Measurements from ENCODE around the gene MCEMP1.

DNA sequence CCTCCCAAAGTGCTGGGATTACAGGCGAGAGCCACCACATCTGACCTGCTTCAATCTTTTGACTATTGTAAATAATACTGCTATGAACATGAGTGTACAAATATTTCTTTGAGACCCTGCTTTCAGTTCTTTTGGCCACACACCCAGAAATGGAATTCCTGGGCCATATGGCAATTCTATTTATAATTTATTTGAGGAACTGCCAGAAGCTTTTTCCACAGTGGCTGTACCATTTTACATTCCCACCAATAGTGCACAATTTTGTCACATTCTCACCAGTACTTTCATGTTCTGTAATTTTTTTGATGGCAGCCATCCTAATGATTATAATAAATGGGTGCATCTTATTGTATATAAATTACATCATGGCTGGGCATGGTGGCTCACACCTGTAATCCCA is 38.8 kb downstream of the MCEMP1 start:
- TF ChIP-seq, protein P1, sequence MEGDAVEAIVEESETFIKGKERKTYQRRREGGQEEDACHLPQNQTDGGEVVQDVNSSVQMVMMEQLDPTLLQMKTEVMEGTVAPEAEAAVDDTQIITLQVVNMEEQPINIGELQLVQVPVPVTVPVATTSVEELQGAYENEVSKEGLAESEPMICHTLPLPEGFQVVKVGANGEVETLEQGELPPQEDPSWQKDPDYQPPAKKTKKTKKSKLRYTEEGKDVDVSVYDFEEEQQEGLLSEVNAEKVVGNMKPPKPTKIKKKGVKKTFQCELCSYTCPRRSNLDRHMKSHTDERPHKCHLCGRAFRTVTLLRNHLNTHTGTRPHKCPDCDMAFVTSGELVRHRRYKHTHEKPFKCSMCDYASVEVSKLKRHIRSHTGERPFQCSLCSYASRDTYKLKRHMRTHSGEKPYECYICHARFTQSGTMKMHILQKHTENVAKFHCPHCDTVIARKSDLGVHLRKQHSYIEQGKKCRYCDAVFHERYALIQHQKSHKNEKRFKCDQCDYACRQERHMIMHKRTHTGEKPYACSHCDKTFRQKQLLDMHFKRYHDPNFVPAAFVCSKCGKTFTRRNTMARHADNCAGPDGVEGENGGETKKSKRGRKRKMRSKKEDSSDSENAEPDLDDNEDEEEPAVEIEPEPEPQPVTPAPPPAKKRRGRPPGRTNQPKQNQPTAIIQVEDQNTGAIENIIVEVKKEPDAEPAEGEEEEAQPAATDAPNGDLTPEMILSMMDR (IDR thresholded peaks at IDR 0.05): no peak
- no peak for TF ChIP-seq POLR2AphosphoS5 (IDR thresholded peaks at IDR 0.05)
- TF ChIP-seq EP300 (IDR thresholded peaks at IDR 0.05): no peak
- no peak for TF ChIP-seq POLR2A (IDR thresholded peaks at IDR 0.05)
